GM21515 (cell line): ENCODE data around the gene EIF2AK2.
A peak's percentile ranks its signal among the peaks of the same experiment; 100 is the strongest.

Source experiments
- ATAC-seq: cut with Tn5 transposase; IDR thresholded peaks from one replicate; pipeline ENCODE4 v1.9.1; 2021; ENCODE audit not compliant: unreplicated experiment

Gene EIF2AK2

DNA sequence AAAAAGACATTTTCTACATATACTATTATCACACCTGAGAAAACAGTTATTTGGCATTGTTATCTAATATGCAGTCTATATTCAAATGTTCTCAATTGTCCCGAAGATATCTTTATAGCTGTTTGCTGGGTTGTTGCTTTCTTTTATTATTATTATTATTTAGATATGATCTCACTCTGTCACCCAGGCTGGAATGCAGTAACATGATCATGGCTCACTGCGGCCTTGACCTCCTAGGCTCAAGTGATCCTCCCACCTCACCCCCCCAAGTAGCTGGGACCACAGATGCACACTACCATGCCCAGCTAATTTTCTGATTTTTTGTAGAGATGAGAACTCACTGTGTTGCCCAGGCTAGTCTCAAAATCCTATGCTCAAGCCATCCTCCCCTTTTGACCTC lies 52.6 kb downstream of the EIF2AK2 start:
- ATAC-seq = no peak

- no peak for ATAC-seq
These were observed 54.2 kb downstream of the EIF2AK2 start for GRCh38 chr2:37102588-37102987.

- ATAC-seq = no peak
These were observed 56.7 kb downstream of the EIF2AK2 start for GRCh38 chr2:37100054-37100453.

- ATAC-seq = no peak
These were observed 58.2 kb downstream of the EIF2AK2 start for GRCh38 chr2:37098416-37099118.

DNA sequence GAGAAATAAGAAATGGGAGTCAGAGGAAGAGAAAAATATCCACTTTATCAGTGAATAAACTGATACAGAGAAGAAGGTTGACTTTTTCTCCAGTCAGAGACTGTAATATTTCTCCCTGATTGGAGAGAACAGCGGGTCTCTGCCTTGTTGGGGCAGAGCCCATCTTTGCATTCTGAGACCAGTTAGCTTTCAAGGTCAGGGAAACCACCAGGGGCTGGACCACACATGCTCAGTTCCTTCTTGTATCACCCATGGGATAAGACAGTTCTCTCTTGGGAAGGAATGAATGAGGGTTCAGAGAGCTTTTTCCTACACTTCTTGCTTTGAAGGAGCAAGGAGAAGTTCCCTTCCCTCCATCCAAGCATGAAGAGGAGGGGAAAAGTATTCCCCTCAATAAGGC lies 60.2 kb downstream of the EIF2AK2 start:
- no peak for ATAC-seq

DNA sequence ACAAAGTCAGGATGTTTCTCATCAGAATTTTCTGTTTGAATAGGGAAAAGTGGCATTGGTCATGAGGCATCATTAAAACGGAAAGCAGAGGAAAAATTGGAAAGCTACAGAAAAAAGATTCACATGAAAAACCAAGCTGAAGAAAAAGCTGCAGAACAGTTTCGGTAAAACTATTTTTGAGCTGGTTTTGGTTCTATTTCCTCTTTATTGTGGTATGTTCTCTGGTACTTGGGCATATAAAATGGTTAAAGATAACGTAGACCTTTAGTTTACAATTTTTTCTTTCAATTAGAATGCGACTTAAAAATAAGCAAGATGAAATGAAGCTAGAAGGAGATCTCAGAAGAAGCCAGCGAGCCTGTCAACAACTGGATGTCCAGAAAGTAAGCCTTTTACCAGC lies 64.9 kb downstream of the EIF2AK2 start:
- peak; percentile 40 for ATAC-seq

DNA sequence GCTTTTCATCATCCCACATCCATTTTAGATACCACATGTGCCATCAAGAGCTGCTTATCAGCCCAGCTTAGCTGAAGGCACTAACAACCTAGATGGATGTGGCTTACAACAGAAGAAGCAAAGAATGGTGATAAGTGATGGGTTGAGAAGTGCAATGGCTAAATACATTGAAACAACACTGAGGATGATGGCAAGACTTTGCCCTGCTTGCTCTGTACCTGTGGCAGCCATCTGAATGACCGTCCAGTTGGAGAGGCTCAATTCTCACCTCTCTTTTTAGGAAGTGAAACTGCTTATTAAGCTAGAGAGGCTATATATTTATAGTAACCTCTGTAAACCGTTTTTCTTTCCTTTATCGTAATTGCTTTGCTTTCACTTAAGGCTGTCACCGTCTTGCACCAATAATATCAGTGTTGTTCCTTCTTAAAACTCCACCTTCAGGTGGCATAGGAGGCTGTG lies 66.7 kb downstream of the EIF2AK2 start:
- ATAC-seq = peak; percentile 85

- no peak for ATAC-seq
These were observed 71.0 kb downstream of the EIF2AK2 start for GRCh38 chr2:37085731-37086147.

- no peak for ATAC-seq
These were observed 72.0 kb downstream of the EIF2AK2 start for GRCh38 chr2:37084797-37085196.

- peak; percentile 75 for ATAC-seq
These were observed 72.6 kb downstream of the EIF2AK2 start, which contains the start of the genes GPATCH11 and HEATR5B for GRCh38 chr2:37083873-37084794. Gene GPATCH11 (plus strand): TSS chr2:37084518. CDS start chr2:37088382, 3,864 bp downstream. Gene HEATR5B (minus strand): TSS chr2:37084372. CDS start chr2:37083414, 958 bp downstream.

GRCh38 chr2:37080689-37081088 lies 76.1 kb downstream of the EIF2AK2 start:
- ATAC-seq = no peak

- ATAC-seq = no peak
These were observed 76.5 kb downstream of the EIF2AK2 start for GRCh38 chr2:37080266-37080665.

DNA sequence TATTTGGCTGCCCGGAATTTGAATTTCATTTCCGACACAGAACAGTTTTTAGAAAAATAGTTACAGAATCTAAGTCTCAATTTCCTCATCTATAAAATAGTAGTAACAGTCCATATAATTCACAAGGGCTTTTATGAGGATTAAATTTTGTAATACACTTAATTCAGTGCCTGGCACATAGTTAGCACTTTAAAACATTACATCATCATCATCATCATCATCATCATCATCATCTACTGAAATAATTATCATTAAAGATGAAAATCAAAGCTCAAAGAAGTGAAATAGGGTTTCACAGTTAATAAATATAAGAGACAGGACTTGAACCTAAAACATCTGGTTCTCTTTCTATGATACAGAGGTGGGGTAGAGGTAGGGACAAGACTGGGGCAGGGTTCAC lies 85.8 kb downstream of the EIF2AK2 start:
- no peak for ATAC-seq

GRCh38 chr2:37068686-37069085 lies 88.1 kb downstream of the EIF2AK2 start:
- ATAC-seq = no peak

GRCh38 chr2:37061776-37062175 lies 95.0 kb downstream of the EIF2AK2 start:
- no peak for ATAC-seq

DNA sequence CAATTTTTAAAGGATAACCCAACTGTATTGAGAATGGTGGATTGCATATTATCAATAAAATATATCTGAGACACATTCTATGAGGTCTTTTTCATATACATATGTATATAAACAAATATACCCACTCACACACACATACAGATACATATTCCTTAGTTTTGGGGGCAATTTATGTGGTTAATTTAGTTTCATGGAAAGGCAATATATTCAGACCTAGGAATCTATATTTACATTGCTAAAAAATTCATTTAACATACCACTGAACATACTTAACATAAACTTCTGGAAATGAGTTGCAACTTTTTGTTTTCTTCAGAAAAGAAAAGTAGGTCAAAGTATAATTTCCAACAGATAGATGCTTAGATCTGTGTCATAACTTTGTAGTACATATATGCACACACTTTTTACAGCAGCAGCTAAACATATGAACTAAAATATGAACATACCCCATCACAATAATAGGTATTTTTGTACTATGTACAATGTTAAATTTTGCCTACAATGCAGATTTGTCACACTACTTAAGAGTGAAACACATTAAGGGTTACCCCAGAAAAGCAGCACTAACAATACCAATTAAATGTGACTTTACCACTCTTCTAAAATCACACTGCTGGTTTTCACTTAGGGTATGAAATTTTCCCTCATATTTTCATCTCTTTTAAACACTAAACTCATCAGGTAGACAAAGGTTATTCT lies 95.6 kb downstream of the EIF2AK2 start:
- ATAC-seq = no peak

DNA sequence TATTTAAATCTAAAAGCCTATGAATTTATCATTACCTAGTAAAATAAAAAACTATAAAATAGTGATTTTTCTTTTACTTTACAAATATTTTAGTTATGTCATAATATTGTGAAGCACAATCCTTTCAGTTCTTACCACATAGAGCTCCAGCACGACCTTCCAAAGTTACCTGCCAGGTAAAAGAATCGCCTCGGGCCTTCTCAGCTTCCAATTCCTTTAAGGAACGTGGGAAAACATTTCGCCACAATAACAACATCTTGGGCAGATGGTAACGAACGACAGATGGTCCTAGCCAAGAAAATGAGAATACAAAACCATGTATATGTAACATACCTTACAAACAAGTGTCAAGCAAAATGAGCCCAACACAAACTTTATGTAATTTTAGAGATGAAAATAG lies 96.3 kb downstream of the EIF2AK2 start:
- ATAC-seq = no peak

GRCh38 chr2:37059841-37060240 lies 96.9 kb downstream of the EIF2AK2 start:
- ATAC-seq = no peak

- ATAC-seq = no peak
These were observed 104.0 kb downstream of the EIF2AK2 start for GRCh38 chr2:37052600-37053332.
